Neutrophil (primary cell): ENCODE data around the gene LCA5L.
"Not testable (repeated sequence)": the region's sequence is repeated elsewhere in the genome, so short reads cannot be mapped to it uniquely, and the experiment has no call there.

ENCODE experiments used
- H3K27ac ChIP-seq: fragments of 200-600 bp; sonication (generic); 2 replicates; pipeline ENCODE4 v1.5.1; 2016; ENCODE audit warnings: mild to moderate bottlenecking, moderate library complexity
- H3K27me3 ChIP-seq: fragments of 200-600 bp; sonication (generic); 2 replicates; pipeline ENCODE4 v1.6.0; 2016; ENCODE audit warnings: mild to moderate bottlenecking
- H3K36me3 ChIP-seq: fragments of 200-600 bp; sonication (generic); 2 replicates; pipeline ENCODE4 v1.5.1; 2017
- H3K4me1 ChIP-seq, 2 experiments: fragments of 200-600 bp in 1 of 2; sonication (generic) in 1 of 2; 1 replicate in 1 of 2; 2 replicates in 1 of 2; pipeline versions ENCODE4 v1.5.1 to v1.6.1; 2013 to 2016; ENCODE audit warnings: low read depth in 1 of 2, low read length in 1 of 2, mild to moderate bottlenecking in 1 of 2, moderate library complexity in 1 of 2; ENCODE audit not compliant: control insufficient read depth in 1 of 2, insufficient read depth in 1 of 2
- H3K4me3 ChIP-seq, 2 experiments: fragments of 200-600 bp in 1 of 2; sonication (generic) in 1 of 2; 1 replicate in 1 of 2; 2 replicates in 1 of 2; pipeline ENCODE4 v1.5.1; 2013 to 2016; ENCODE audit warnings: low read depth in 1 of 2, low read length in 1 of 2, mild to moderate bottlenecking in 1 of 2, moderate library complexity in 1 of 2
- H3K9me3 ChIP-seq: fragments of 200-600 bp; sonication (generic); 2 replicates; pipeline ENCODE4 v1.5.1; 2016
- TF ChIP-seq, protein P1 (sequence below): fragments of 200-600 bp; sonication (generic); IDR thresholded peaks from 2 replicates; pipeline ENCODE4 v1.5.1; 2016; ENCODE audit warnings: antibody characterized with exemption

LCA5L gene

GRCh38 chr21:39422527-39423241 is 22.9 kb downstream of the LCA5L start:
- Histone ChIP-seq H3K4me3 (no peak overlapping the region), H3K36me3 (no peaks in the 10 kb centered on the region), H3K27ac (no peak overlapping the region), H3K9me3 (no peaks in the 10 kb centered on the region), H3K4me1 (no peaks in the 10 kb centered on the region), H3K27me3 (no peaks in the 10 kb centered on the region)
- TF ChIP-seq, protein P1, sequence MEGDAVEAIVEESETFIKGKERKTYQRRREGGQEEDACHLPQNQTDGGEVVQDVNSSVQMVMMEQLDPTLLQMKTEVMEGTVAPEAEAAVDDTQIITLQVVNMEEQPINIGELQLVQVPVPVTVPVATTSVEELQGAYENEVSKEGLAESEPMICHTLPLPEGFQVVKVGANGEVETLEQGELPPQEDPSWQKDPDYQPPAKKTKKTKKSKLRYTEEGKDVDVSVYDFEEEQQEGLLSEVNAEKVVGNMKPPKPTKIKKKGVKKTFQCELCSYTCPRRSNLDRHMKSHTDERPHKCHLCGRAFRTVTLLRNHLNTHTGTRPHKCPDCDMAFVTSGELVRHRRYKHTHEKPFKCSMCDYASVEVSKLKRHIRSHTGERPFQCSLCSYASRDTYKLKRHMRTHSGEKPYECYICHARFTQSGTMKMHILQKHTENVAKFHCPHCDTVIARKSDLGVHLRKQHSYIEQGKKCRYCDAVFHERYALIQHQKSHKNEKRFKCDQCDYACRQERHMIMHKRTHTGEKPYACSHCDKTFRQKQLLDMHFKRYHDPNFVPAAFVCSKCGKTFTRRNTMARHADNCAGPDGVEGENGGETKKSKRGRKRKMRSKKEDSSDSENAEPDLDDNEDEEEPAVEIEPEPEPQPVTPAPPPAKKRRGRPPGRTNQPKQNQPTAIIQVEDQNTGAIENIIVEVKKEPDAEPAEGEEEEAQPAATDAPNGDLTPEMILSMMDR, result no peak

GRCh38 chr21:39419204-39419603 is 26.4 kb downstream of the LCA5L start:
- not testable (repeated sequence) for H3K36me3 ChIP-seq, H3K4me3 ChIP-seq, H3K4me1 ChIP-seq, H3K27ac ChIP-seq, H3K27me3 ChIP-seq, H3K9me3 ChIP-seq

DNA sequence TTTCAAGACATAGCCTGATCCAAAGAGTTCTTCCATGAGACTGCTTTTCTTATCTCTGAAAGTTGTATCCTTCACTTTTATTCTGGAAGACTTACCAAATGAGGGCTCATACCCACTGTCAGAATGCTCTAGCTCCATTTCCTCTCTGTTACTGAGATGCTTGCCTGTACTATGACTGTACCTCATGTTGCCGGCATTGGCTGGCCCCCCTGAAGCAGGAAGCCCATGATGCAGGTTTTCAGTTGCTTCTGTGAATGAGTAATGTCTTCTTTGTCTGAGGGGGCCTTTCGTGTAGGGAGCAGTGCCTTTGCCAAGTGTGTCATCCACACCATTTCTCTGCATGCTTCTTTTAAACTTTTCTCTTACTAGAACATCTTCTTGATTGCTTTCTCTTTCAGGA is 39.5 kb downstream of the LCA5L start:
- Histone ChIP-seq H3K27me3 (no peaks in the 10 kb centered on the region), H3K4me1 (no peaks in the 10 kb centered on the region), H3K9me3 (no peaks in the 10 kb centered on the region), H3K4me3 (no peak overlapping the region), H3K27ac (no peak overlapping the region), H3K36me3 (peaks cover 22% of the 10 kb centered on the region)
- TF ChIP-seq, protein P1, result no peak

GRCh38 chr21:39400173-39400572 is 45.4 kb downstream of the LCA5L start:
- Histone ChIP-seq H3K9me3 (no peaks in the 10 kb centered on the region), H3K4me1 (peaks cover 5 to 8% of the 10 kb centered on the region in 2 experiments), H3K4me3 (no peak overlapping the region), H3K36me3 (peaks cover 25% of the 10 kb centered on the region), H3K27me3 (no peaks in the 10 kb centered on the region), H3K27ac (no peak overlapping the region)
- TF ChIP-seq, protein P1, result no peak

DNA sequence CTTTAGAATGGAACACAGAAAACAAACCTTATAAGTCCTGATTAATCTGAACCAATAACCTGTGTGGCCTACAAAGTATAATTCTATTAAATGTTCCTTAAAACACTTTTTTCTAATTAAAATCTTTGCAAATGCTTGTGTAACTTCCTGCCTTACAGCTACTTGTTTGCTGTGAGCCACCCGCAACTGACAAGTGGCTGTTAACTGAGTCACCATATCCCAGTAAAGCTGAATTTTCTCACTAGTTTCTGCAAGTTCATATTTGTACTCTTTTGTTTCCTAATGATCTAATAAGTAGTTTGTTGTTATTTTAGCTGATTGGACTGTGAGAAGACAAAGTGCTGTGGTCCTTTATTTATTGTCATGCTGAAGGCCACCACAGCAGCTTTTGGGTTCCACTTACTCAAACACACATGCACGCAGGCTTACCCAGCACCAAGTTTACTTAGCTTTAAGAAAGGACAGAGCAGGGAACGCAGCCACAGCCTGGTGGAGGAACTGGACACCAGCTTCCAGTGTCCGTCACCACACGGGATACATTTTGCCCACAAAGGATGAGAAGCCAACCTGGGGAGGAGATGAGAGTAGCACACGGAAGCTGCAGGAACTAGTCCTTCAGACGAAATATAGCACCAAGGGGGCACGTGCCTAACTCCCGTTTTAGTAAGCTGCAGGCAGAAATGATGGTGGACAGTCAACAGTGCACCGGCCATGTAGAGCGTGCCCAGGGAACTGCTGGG is 47.8 kb downstream of the LCA5L start:
- TF ChIP-seq, protein P1, result no peak
- Histone ChIP-seq H3K36me3 (peaks cover 49% of the 10 kb centered on the region), H3K4me1 (peaks cover 5 to 8% of the 10 kb centered on the region in 2 experiments), H3K27me3 (no peaks in the 10 kb centered on the region), H3K4me3 (no peak overlapping the region), H3K27ac (peak overlapping the region; percentile 28), H3K9me3 (no peaks in the 10 kb centered on the region)

DNA sequence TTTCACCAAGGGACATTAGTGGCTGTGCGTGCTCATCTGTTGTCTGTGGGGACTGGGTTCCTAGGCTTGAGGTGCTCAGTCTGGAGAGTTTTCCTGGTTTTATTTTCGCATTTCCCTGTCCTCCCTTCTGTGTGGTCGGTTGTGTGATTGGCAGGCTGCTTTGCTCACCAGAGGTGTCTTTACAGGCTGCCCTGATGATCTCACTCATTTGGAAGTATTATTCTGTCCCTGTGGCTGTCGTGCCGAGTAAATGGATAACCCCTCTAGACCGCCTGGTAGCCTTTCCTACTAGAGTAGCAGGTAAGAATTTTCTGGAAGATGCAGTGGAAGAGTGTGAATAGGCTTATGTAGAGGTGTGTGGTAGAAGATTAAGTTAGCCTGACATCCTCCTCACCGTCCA is 52.6 kb downstream of the LCA5L start:
- no peak overlapping the region for H3K27ac ChIP-seq
- no peaks in the 10 kb centered on the region for H3K9me3 ChIP-seq
- H3K27me3 ChIP-seq, result no peaks in the 10 kb centered on the region
- no peak overlapping the region for H3K4me3 ChIP-seq
- TF ChIP-seq, protein P1, result no peak
- peaks cover 15 to 18% of the 10 kb centered on the region in 2 experiments for H3K4me1 ChIP-seq
- peaks cover 67% of the 10 kb centered on the region for H3K36me3 ChIP-seq
